Loucy (cell line): ENCODE data around the gene FBXO44.

Experiments
- H2AFZ ChIP-seq: fragments of 200-600 bp; sonication (generic); 2 replicates; pipeline ENCODE4 v1.6.0; 2016; ENCODE audit warnings: antibody characterized with exemption, mild to moderate bottlenecking, low read length, moderate library complexity
- H3F3A ChIP-seq: fragments of 200-600 bp; 2 replicates; pipeline ENCODE4 v1.6.0; 2016; ENCODE audit warnings: antibody characterized with exemption, low read depth, mild to moderate bottlenecking
- H3K27me3 ChIP-seq: fragments of 200-600 bp; sonication (generic); 2 replicates; pipeline ENCODE4 v1.6.1; 2014; ENCODE audit warnings: low read length, mild to moderate bottlenecking; ENCODE audit not compliant: insufficient read depth, poor library complexity, severe bottlenecking
- H3K36me3 ChIP-seq: fragments of 200-600 bp; sonication (generic); 2 replicates; pipeline ENCODE4 v1.6.1; 2016; ENCODE audit warnings: low read length; ENCODE audit not compliant: insufficient read depth
- H3K4me1 ChIP-seq: fragments of 200-600 bp; sonication (generic); 2 replicates; pipeline ENCODE4 v1.5.1; 2014; ENCODE audit warnings: low read length, mild to moderate bottlenecking; ENCODE audit not compliant: insufficient read depth, poor library complexity, severe bottlenecking
- H3K4me2 ChIP-seq: fragments of 200-600 bp; sonication (generic); 2 replicates; pipeline ENCODE4 v1.6.0; 2014; ENCODE audit warnings: antibody characterized with exemption, low read length, low read depth, mild to moderate bottlenecking; ENCODE audit not compliant: poor library complexity, severe bottlenecking
- H3K4me3 ChIP-seq: fragments of 200-600 bp; sonication (generic); 2 replicates; pipeline ENCODE4 v1.5.1; 2014; ENCODE audit warnings: low read length, mild to moderate bottlenecking, mixed read lengths; ENCODE audit not compliant: poor library complexity, severe bottlenecking
- H3K79me2 ChIP-seq: fragments of 200-600 bp; sonication (generic); 2 replicates; pipeline ENCODE4 v1.6.1; 2014; ENCODE audit warnings: low read length; ENCODE audit not compliant: insufficient read depth
- H3K9ac ChIP-seq: fragments of 200-600 bp; sonication (generic); 2 replicates; pipeline ENCODE4 v1.6.0; 2014; ENCODE audit warnings: mild to moderate bottlenecking, low read depth, low read length, moderate library complexity; ENCODE audit not compliant: poor library complexity, severe bottlenecking
- H3K9me2 ChIP-seq: fragments of 200-600 bp; sonication (generic); replicated peaks from 2 replicates; pipeline ENCODE4 v1.6.1; 2016; ENCODE audit warnings: low read depth, low read length, mixed read lengths
- H3K9me3 ChIP-seq: fragments of 200-600 bp; sonication (generic); 2 replicates; pipeline ENCODE4 v1.6.1; 2014; ENCODE audit warnings: mild to moderate bottlenecking, antibody characterized with exemption, low read length, low read depth; ENCODE audit not compliant: insufficient read depth
- H4K20me1 ChIP-seq: fragments of 200-600 bp; sonication (generic); 2 replicates; pipeline ENCODE4 v1.6.0; 2014; ENCODE audit warnings: antibody characterized with exemption, low read length, mild to moderate bottlenecking; ENCODE audit not compliant: insufficient read depth, poor library complexity, severe bottlenecking
- CTCF ChIP-seq: fragments of 200-600 bp; sonication (generic); conservative IDR thresholded peaks from 2 replicates; pipeline ENCODE4 v1.5.1; 2014; ENCODE audit warnings: mild to moderate bottlenecking, antibody characterized with exemption, low read length
- EZH2phosphoT487 ChIP-seq: fragments of 200-600 bp; IDR thresholded peaks from 2 replicates; pipeline ENCODE4 v1.6.1; 2018; ENCODE audit warnings: antibody characterized with exemption, mild to moderate bottlenecking, moderate library complexity, borderline replicate concordance

FBXO44 gene

DNA sequence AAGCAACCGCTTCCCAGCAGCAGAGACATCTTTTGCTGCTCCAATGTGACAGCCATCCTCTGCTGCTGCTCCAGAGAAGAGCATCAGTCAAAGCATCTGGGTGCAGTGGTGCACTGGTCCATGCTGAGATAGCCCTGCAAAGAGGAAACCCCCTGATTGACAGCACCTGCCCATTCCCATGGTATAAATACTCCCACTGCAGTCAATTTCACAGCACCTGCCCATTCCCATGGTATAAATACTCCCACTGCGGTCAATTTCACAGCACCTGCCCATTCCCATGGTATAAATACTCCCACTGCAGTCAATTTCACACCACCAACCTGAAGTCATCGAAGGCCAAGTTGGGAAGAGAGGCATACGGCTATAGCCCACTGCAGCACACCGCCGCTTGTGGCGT, 25.9 kb upstream of the FBXO44 start:
- H3K36me3 ChIP-seq = no peaks in the 10 kb centered on the region
- H3K79me2 ChIP-seq = no peaks in the 10 kb centered on the region
- no peaks in the 10 kb centered on the region for H3K9me3 ChIP-seq
- no peaks in the 10 kb centered on the region for H3F3A ChIP-seq
- no peak overlapping the region for H3K9ac ChIP-seq
- no peaks in the 10 kb centered on the region for H3K4me1 ChIP-seq
- no peaks in the 10 kb centered on the region for H3K27me3 ChIP-seq
- H3K4me2 ChIP-seq = no peak overlapping the region
- no peaks in the 10 kb centered on the region for H3K9me2 ChIP-seq
- H4K20me1 ChIP-seq = no peaks in the 10 kb centered on the region
- H2AFZ ChIP-seq = no peak overlapping the region
- TF ChIP-seq CTCF (no peak), EZH2phosphoT487 (no peak)
- no peak overlapping the region for H3K4me3 ChIP-seq

- Histone ChIP-seq H3K9me3 (no peaks in the 10 kb centered on the region), H3K4me1 (no peaks in the 10 kb centered on the region), H3K9me2 (no peaks in the 10 kb centered on the region), H3K9ac (no peak overlapping the region), H3K4me3 (no peak overlapping the region), H2AFZ (no peak overlapping the region), H3F3A (no peaks in the 10 kb centered on the region), H4K20me1 (no peaks in the 10 kb centered on the region), H3K27me3 (no peaks in the 10 kb centered on the region), H3K79me2 (no peaks in the 10 kb centered on the region), H3K4me2 (no peak overlapping the region), H3K36me3 (no peaks in the 10 kb centered on the region)
- TF ChIP-seq EZH2phosphoT487 (no peak), CTCF (no peak)
Observed at GRCh38 chr1:11629184-11630016, 25.3 kb upstream of the FBXO44 start.

GRCh38 chr1:11634365-11635192, 20.1 kb upstream of the FBXO44 start:
- Histone ChIP-seq H3K9me3 (no peaks in the 10 kb centered on the region), H3K4me3 (no peak overlapping the region), H3K79me2 (no peaks in the 10 kb centered on the region), H3K4me2 (no peak overlapping the region), H2AFZ (no peak overlapping the region), H3K9ac (no peak overlapping the region), H3K9me2 (no peaks in the 10 kb centered on the region), H3K4me1 (no peaks in the 10 kb centered on the region), H3F3A (no peaks in the 10 kb centered on the region), H3K36me3 (no peaks in the 10 kb centered on the region), H3K27me3 (no peaks in the 10 kb centered on the region), H4K20me1 (no peaks in the 10 kb centered on the region)
- no peak for TF ChIP-seq CTCF
